K562 (cell line): ENCODE measurements around the gene DPH7. TPM values are rescaled to one million over a fixed set of nuclear protein-coding genes. Genes with fewer than 3 reads are reported as not detected.

Source experiments
- COPS2 ChIP-seq: fragments of 450-650 bp; conservative IDR thresholded peaks from 2 replicates; pipeline ENCODE4 v1.6.1; 2016; ENCODE audit warnings: mild to moderate bottlenecking, moderate library complexity
- ESRRA ChIP-seq: fragments of 450-650 bp; IDR thresholded peaks from 2 replicates; pipeline ENCODE4 v1.6.1; 2014; ENCODE audit warnings: low read depth, mild to moderate bottlenecking, moderate library complexity, borderline replicate concordance
- GABPA ChIP-seq: fragments of 200-800 bp; sonication (Bioruptor generic); conservative IDR thresholded peaks from 2 replicates; pipeline ENCODE4 v1.6.1; 2016; ENCODE audit warnings: low read depth, missing genetic modification characterization, missing compliant biosample characterization
- ILK ChIP-seq: fragments of 450-650 bp; IDR thresholded peaks from 2 replicates; pipeline ENCODE4 v1.6.1; 2016; ENCODE audit warnings: missing genetic modification characterization, low read depth, mild to moderate bottlenecking, missing compliant biosample characterization, moderate library complexity, borderline replicate concordance
- NFE2 ChIP-seq: IDR thresholded peaks from 2 replicates; pipeline ENCODE4 v1.6.1; 2014; ENCODE audit warnings: antibody characterized with exemption, low read depth
- NUFIP1 ChIP-seq: fragments of 450-650 bp; IDR thresholded peaks from 2 replicates; pipeline ENCODE4 v1.6.1; 2018; ENCODE audit not compliant: partially characterized antibody
- RAD51 ChIP-seq: fragments of 450-650 bp; IDR thresholded peaks from 2 replicates; pipeline ENCODE4 v1.7.1; 2016; ENCODE audit warnings: low read depth, mild to moderate bottlenecking, borderline replicate concordance
- SMAD4 ChIP-seq: fragments of 250-450 bp; sonication (Bioruptor Pico); conservative IDR thresholded peaks from 2 replicates; pipeline ENCODE4 v1.8.0; 2021; ENCODE audit warnings: inconsistent platforms, mild to moderate bottlenecking, moderate library complexity
- TOE1 ChIP-seq, 2 experiments: fragments of 450-650 bp in 1 of 2; sonication (generic) in 1 of 2; formaldehyde crosslinking in 1 of 2; IDR thresholded peaks; 2 replicates each; pipeline versions ENCODE4 v1.7.1 to v1.8.0; 2016 to 2022; ENCODE audit warnings: borderline replicate concordance in 2 of 2, mild to moderate bottlenecking in 2 of 2, antibody characterized with exemption in 1 of 2, inconsistent platforms in 1 of 2, low read depth in 1 of 2, missing genetic modification reagents in 1 of 2, moderate library complexity in 1 of 2
- ZNF134 ChIP-seq: fragments of 250-450 bp; sonication (Bioruptor Pico); conservative IDR thresholded peaks from 2 replicates; pipeline ENCODE4 v1.4.0; 2020
- polyA plus RNA-seq, 8 experiments: library from polyadenylated mRNA; depleted of rRNA in 4 of 8; stranded (reverse) in 5 of 8; unstranded in 3 of 8; fragments of >200 nt; fragmentation: Nextera tagmentation in 2 of 8; fragmentation: Illumina TruSeq in 1 of 8; extraction: Ambion mirVana in 2 of 8; extraction: Trizol in 1 of 8; gene quantifications; 2 replicates each; pipeline versions ENCODE4 v1.2.1 to v1.2.3, GENCODE V29; 2011 to 2014; ENCODE audit warnings: inconsistent platforms in 1 of 8, missing spikeins in 1 of 8
- total RNA-seq, 7 experiments: library from RNA; depleted of rRNA in 6 of 7; stranded (reverse); fragments of >200 nt in 6 of 7; fragmentation: Illumina TruSeq in 2 of 7; extraction: Trizol in 2 of 7; gene quantifications; 2 replicates each; pipeline versions ENCODE4 v1.2.1 to v1.2.3, GENCODE V29; 2011 to 2021; ENCODE audit warnings: low replicate concordance in 1 of 7
- TF ChIP-seq, protein P1 (sequence below): fragments of 450-650 bp; IDR thresholded peaks from 2 replicates; pipeline ENCODE4 v1.6.1; 2016; ENCODE audit warnings: mild to moderate bottlenecking
- TF ChIP-seq, protein P2 (sequence below), 2 experiments: fragments of 200-800 bp in 1 of 2; sonication (Bioruptor generic) in 1 of 2; sonication (generic) in 1 of 2; formaldehyde crosslinking in 1 of 2; IDR thresholded peaks in 1 of 2; conservative IDR thresholded peaks in 1 of 2; 2 replicates each; pipeline versions ENCODE4 v1.5.0 to v1.6.1; 2016 to 2020; ENCODE audit warnings: missing compliant biosample characterization in 1 of 2, missing genetic modification characterization in 1 of 2, missing genetic modification reagents in 1 of 2
- TF ChIP-seq, protein P3 (sequence below): fragments of 450-650 bp; formaldehyde crosslinking; IDR thresholded peaks from 2 replicates; pipeline ENCODE4 v1.4.0; 2020; ENCODE audit warnings: mild to moderate bottlenecking
- TF ChIP-seq, protein P4 (sequence below), 2 experiments: IDR thresholded peaks; 2 replicates each; pipeline ENCODE4 v1.6.1; 2011; ENCODE audit warnings: borderline replicate concordance in 1 of 2, control low read depth in 1 of 2, low read depth in 1 of 2, low read length in 1 of 2, mild to moderate bottlenecking in 1 of 2, mixed read lengths in 1 of 2, moderate library complexity in 1 of 2; ENCODE audit not compliant: insufficient read depth in 1 of 2, insufficient read length in 1 of 2, poor library complexity in 1 of 2, severe bottlenecking in 1 of 2; ENCODE audit errors: extremely low read depth in 1 of 2
- TF ChIP-seq, protein P5 (sequence below): fragments of 250-450 bp; sonication (Bioruptor Pico); IDR thresholded peaks from 2 replicates; pipeline ENCODE4 v1.4.0; 2020; ENCODE audit warnings: mild to moderate bottlenecking, moderate library complexity, borderline replicate concordance

DPH7 gene
- total and polyA plus RNA-seq, 9 of the 15 experiments (the other 6 are each of a cell fraction or from before 2014, with no cell fraction given) = 13.9 to 68.6 (median 41.3) TPM

DNA sequence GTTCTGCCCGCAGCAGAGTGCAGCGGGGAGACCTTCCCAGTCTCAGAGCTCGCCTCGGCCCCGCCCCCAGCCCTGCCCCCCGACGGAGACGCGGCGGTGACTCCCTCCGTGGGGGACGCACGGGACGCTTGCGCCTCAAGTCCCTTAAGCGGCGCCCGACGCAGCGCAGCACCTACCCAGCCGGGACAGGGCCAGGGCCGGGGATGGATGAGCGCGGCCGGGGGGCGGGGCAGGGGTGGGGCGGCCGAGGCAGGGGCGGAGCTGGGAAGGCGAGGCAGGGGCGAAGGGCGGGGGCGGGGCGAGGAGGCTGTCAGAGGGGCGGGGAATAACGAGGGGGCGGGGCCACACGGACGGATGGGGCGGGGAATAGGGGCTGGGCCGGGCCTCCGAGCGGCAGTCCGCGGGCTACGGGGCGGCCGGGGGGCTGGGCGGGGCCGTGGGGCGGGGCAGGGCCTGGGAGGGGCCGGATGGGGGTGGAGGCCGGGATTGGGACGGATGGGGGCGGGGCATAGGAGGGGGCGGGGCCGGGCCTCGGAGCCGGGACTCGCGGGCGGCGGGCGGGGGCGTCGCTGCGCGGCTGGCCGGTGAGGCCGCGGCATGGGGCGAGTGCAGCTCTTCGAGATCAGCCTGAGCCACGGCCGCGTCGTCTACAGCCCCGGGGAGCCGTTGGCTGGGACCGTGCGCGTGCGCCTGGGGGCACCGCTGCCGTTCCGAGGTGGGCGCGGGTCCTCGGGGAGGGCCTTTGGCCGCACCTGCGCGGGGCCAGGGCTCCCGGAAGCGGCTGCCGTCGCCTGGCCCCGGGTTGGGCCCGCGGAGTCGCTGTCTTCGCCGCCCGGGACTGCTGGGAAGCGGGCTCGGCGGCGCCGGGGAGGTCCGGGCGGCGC, 26.6 kb upstream of the DPH7 start, which contains the start of gene ARRDC1 (continued):
- TF ChIP-seq, protein P1, sequence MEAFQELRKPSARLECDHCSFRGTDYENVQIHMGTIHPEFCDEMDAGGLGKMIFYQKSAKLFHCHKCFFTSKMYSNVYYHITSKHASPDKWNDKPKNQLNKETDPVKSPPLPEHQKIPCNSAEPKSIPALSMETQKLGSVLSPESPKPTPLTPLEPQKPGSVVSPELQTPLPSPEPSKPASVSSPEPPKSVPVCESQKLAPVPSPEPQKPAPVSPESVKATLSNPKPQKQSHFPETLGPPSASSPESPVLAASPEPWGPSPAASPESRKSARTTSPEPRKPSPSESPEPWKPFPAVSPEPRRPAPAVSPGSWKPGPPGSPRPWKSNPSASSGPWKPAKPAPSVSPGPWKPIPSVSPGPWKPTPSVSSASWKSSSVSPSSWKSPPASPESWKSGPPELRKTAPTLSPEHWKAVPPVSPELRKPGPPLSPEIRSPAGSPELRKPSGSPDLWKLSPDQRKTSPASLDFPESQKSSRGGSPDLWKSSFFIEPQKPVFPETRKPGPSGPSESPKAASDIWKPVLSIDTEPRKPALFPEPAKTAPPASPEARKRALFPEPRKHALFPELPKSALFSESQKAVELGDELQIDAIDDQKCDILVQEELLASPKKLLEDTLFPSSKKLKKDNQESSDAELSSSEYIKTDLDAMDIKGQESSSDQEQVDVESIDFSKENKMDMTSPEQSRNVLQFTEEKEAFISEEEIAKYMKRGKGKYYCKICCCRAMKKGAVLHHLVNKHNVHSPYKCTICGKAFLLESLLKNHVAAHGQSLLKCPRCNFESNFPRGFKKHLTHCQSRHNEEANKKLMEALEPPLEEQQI = no peak
- TF ChIP-seq, protein P2, sequence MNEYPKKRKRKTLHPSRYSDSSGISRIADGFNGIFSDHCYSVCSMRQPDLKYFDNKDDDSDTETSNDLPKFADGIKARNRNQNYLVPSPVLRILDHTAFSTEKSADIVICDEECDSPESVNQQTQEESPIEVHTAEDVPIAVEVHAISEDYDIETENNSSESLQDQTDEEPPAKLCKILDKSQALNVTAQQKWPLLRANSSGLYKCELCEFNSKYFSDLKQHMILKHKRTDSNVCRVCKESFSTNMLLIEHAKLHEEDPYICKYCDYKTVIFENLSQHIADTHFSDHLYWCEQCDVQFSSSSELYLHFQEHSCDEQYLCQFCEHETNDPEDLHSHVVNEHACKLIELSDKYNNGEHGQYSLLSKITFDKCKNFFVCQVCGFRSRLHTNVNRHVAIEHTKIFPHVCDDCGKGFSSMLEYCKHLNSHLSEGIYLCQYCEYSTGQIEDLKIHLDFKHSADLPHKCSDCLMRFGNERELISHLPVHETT (CRISPR knock-in tag; conservative IDR thresholded peaks at IDR 0.05 in 1 of 2, IDR thresholded peaks at IDR 0.05 in 1 of 2) = peak in 1 of 2 experiments; percentile 76; a peak in 2 of 4 replicates
- TF ChIP-seq, protein P3, sequence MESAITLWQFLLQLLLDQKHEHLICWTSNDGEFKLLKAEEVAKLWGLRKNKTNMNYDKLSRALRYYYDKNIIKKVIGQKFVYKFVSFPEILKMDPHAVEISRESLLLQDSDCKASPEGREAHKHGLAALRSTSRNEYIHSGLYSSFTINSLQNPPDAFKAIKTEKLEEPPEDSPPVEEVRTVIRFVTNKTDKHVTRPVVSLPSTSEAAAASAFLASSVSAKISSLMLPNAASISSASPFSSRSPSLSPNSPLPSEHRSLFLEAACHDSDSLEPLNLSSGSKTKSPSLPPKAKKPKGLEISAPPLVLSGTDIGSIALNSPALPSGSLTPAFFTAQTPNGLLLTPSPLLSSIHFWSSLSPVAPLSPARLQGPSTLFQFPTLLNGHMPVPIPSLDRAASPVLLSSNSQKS = no peak
- TF ChIP-seq, protein P4, sequence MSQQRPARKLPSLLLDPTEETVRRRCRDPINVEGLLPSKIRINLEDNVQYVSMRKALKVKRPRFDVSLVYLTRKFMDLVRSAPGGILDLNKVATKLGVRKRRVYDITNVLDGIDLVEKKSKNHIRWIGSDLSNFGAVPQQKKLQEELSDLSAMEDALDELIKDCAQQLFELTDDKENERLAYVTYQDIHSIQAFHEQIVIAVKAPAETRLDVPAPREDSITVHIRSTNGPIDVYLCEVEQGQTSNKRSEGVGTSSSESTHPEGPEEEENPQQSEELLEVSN (IDR thresholded peaks at IDR 0.05; ENCODE audit: borderline replicate concordance in 1 of 2, extremely low read depth in 1 of 2, insufficient read depth in 1 of 2, insufficient read length in 1 of 2, low read depth in 1 of 2, low read length in 1 of 2, poor library complexity in 1 of 2, severe bottlenecking in 1 of 2) = peak; percentile 48 to 81
- TF ChIP-seq NUFIP1 (no peak), SMAD4 (CRISPR knock-in tag) (peak; percentile 65), ZNF134 (CRISPR knock-in tag) (no peak), NFE2 (no peak), ILK (tag) (no peak), GABPA (tag) (peak; percentile 55), RAD51 (no peak), TOE1 (IDR thresholded peaks at IDR 0.05; ENCODE audit: borderline replicate concordance) (no peak), TOE1 (CRISPR knock-in tag; IDR thresholded peaks at IDR 0.05; ENCODE audit: borderline replicate concordance, low read depth) (no peak), ESRRA (0 out of 2 replicates have a peak, but pooled peaks have one; percentile 15), COPS2 (no peak)
- TF ChIP-seq, protein P5, sequence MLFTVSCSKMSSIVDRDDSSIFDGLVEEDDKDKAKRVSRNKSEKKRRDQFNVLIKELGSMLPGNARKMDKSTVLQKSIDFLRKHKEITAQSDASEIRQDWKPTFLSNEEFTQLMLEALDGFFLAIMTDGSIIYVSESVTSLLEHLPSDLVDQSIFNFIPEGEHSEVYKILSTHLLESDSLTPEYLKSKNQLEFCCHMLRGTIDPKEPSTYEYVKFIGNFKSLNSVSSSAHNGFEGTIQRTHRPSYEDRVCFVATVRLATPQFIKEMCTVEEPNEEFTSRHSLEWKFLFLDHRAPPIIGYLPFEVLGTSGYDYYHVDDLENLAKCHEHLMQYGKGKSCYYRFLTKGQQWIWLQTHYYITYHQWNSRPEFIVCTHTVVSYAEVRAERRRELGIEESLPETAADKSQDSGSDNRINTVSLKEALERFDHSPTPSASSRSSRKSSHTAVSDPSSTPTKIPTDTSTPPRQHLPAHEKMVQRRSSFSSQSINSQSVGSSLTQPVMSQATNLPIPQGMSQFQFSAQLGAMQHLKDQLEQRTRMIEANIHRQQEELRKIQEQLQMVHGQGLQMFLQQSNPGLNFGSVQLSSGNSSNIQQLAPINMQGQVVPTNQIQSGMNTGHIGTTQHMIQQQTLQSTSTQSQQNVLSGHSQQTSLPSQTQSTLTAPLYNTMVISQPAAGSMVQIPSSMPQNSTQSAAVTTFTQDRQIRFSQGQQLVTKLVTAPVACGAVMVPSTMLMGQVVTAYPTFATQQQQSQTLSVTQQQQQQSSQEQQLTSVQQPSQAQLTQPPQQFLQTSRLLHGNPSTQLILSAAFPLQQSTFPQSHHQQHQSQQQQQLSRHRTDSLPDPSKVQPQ (CRISPR knock-in tag) = no peak
